IPS DF 4.7 (cell line): ENCODE measurements around the gene SLC23A1.
"Not testable (repeated sequence)": the region's sequence is repeated elsewhere in the genome, so short reads cannot be mapped to it uniquely, and the experiment has no call there.

Source experiments
- DNase-seq: peaks from one replicate; pipeline ENCODE4 v3.0.0-alpha.2; 2013; ENCODE audit warnings: low spot score; ENCODE audit errors: extremely low read depth

SLC23A1 gene

DNA sequence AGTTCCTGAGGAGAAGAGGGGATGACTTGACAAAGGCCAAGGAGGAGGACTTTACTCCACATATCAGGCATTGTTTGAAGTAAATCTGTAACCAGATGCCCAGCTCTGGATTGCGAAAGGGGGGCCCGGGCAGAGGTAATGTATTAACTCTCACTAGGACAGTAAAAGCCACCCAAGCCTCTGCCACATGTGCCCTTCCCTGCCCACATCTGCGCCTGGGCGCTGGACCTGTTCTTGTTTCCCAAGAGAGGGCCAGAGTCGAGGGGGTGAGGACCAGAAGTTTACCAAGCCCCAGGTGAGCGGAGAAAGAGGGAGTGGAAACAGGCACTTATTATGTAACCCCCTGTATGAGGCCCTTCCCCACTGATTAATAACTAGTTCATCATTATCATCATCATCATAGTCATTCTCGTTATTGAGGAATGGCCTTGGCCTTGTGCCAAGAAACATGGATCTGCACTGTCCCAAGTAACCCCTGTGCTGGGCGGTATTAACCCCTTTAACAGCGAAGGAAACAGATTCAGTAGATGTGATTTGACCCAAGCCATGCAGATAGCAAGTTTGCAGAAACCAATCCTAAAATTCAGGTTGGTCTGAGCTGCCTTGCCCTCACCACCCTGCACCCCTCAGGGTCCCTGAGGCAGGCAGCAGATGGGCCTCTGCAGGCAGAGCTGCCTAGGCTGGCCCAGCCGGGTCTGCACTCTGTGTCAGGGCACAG, at the start of gene SLC23A1:
Gene SLC23A1, minus strand, starts transcription at position 23 of the 718 bp plus-strand sequence. CDS start 44 bp downstream, outside the sequence.
- no peak for DNase-seq

DNA sequence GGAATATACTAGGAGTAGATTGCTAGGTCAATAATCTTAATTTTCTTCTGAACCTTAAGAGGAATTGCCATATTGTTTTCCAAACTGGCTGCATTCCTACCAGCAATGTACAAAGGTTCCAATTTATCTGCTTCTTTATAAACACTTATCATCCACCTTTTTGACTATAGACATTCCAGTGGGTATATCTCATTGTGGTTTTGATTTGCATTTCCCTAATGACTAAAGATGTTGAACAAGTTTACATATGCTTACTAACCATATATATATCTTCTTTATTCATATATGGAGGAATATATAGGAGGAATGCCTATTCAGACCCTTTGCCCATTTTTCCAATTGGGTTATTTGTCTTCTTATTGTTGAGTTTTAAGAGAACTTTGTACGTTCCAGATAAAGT, 48.6 kb upstream of the SLC23A1 start:
- no peak for DNase-seq

DNA sequence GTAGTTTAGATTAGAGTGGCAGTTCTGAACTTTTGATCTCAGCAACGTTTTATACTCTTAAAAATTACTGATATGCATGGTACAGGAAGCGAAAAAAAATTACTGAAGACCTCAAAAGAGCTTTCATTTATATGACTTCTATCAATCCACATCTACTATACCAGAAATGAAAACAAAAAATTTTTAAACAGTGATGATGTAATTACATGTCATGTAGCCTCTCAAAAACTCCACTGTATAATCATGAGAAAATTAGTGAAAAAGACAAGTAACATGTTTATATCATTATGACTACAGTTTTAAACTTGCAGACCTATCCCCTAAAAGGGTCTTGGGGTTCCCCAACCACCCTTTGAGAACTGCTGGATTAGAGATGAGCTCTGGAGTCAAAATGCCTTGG, 46.9 kb upstream of the SLC23A1 start:
- DNase-seq, result no peak

DNA sequence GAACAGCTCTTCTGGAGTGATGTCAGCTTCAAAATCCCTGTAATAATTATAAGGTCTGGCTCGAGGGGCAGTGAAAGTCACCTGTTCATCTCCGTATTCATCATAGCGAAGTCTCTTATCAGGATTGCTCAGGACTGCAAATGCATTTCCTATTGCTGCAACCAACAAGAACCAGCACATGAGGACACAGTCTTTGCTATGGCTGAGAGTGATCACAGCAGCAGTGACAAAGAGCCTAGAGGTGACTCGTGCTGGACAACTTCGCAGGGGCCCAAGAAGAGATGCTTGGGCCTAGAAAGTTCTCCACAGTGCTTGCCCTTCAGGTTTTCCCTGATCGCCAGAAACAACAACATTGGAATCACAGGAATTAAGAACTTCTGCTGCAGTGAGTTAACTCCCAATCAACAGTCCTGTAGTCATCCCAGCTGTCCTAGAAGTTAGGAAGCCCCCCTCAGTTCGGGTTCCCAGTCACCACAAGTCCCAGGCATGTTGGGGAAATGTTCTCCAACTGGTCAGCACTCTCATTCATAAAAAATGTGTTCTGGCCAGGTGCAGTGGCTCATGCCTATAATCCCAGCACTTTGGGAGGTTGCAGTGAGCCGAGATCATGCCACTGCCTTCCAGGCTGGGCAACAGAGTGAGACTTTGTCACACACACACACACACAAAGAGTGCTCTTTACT, 43.2 kb upstream of the SLC23A1 start:
- no peak for DNase-seq

DNA sequence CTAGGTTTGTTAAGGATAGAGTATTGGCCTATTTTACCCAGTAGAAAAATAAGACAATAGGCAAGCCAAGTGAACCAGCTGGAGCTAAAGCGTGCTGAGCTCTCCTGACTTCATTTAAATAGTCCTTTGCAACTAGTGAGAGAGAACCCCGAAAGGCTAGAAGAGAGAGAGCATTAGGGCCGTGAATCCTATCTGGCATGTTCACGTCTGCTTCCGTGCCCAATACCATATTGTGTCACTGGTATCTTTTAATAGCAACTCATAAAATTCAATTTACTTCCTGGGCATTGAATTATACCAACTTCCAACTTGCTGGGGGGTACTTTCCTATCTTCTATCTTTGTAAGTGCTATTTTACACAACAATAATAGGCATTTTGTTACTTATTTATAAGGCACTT, 42.4 kb upstream of the SLC23A1 start:
- DNase-seq, result no peak

DNA sequence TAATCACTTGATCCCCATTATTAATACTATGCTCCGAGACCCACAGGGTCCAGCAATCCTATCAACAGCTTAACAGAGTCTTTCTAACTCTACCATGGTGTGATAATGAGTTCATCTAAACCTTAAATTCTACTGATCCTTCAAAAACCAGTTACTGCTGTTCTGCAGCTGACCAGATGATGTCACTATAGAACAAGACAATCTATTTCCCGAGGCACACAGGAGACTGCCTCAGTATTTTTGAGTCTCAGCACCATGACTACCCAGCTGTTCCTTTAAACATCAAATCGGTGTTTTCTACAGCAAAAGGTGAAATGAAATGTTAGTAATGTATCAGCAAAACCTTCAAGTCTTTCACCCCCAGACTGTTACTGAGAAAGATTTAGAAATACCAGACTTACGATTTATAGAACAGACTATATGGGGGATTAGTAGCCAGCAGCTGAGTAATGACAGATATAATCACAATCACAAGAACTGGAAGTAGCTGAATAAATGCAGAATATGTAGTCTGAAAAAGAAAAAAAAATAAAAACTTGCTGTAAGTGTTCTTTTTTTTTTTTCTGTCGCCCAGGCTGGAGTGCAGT, 39.3 kb upstream of the SLC23A1 start:
- peak; percentile 38 for DNase-seq

DNA sequence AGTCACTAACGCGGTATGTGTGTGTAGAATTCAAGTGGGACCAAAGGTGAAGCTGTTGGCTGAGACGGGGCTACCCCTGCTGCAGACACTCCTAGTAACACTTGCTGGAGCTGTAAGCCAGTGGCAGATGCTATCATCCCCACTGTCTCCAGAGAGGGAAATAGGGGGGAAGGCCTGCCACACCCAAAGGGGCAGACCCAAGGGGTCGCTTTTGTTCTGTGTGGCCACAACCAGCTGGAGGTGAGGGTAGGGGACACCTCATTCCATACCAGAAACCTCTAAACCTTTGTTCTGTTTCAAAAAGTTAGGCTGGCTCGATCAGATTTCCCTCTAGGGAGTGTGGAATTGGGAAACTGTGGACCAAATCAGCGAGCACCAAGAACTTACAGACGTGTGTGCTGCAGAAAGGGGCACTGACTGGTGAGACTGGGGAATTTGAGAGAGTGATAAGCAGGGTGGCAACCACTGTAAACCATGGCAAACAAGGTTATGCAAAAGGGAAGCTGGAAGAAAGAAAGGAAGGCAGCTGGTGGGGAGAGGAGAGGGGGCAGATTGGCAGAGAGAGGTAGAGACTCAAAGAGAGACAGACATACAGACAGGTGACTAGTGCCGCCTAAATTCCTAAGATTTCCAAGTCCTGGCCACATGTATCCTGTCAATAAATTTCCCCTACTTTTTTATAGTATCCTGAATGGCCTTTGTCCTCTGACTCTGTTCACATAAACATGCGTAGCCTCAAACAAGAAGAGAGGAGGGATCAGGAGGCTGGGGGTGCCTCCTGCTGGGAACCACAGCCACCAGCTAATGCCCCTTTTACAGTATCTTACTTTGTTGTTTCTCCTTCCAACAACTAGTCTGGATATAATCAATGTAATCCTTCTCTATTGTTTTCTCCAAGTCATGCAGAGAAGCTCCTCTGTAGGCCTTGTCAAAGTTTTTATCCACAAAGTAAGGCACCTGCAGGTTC, 36.4 kb upstream of the SLC23A1 start:
- DNase-seq, result no peak

DNA sequence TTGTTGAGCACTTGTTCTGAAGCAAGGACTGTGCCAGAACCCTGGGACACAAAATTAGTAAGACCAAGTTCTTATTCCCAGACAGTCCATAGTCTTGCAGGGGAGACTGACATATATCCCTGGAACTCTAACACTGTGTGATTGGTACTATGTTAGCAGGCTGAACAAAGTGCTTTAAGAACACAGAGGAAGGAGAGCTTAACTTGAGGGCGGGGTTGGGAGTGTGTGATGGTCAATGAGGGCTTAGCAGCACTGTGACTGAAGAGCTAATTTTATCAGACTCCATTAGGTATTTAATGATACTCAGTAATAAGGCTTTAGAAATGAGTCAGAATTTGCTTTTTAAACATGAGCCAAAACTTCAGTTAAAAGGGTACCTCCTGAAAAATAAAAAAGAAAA, 35.7 kb upstream of the SLC23A1 start:
- DNase-seq, result no peak

DNA sequence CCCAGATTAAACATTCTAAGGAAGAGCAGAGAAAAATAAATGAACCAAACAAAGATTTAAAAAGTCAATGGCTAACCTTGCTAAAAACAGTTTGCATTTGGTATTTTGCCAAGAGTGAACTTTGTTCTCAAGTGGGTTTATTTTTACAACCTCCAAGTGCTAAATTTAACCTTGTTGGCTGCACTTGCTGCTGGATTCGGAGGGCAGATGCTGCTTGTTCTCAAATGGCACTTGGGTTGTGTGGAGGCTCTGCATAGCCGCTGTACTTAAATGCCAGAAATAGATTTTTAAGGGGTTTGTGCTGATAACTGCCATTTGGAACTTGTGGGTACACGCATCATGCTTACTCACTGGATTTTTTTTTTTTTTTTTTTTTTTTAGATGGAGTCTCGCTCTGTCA, 34.1 kb upstream of the SLC23A1 start:
- DNase-seq, result no peak

DNA sequence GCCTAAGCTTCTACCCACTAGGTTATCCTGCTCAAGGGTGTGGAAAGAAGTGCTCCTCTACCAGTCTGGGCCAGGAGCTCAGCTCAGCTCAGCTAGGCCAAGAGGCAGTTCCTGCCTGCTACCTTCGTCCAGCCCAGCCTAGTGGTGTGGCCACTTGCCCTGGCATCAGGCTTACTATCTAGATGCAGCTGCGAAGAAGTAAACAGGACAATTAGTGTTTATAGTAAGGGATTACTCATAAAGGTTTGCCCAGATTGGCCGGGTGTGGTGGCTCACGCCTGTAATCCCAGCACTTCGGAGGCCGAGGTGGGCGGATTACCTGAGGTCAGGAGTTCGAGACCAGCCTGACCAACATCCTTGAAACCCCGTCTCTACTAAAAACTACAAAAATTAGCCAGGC, 33.6 kb upstream of the SLC23A1 start:
- no peak for DNase-seq

DNA sequence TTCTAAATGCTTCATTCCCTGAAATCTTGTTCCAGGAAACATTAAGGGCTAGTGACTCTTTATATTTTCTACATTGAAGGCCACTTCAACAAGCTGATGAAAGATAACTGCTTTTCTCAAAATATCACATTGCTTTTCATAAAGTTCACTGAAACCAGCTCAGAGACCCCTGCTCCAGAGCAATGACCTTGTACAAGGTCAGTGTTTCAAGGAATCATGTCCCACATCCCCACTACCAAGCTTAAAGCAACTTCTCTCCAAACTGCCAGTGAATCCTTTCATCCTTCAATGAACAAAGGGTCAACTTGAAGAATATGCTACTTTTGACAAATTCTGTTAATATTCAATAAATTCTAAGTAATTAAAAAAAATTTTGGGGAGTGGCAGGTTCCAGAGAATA, 32.8 kb upstream of the SLC23A1 start:
- DNase-seq, result no peak

DNA sequence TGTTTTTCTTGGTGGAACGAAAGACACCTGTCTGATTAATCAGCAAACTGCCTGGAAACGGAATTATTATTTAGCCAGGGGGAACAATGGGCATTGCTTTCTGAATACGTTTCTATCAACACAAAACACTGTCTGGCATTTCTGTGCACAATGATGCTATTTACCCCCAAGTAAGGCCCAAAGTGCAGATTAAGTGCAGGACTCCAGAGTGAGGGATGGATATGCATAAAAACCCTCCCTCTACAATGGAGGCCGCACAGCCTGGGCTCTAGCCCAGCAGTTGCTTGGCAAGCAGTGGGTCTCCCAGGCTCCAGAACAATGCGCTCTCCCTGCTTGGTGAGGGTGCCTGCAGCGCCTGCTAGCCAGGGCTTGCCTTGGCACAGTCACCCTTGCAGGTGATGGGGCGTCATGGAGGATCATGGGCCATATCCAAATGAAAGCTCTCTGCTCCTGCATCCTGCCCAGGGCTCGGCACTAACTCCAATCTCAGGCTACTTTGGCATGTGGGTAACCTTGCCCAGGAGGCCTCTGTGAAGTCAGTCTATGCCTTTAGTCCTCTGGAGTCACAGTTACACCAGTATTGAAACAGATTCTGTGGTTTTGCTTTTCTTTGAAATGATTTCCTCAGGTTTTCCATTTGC, 32.2 kb upstream of the SLC23A1 start:
- no peak for DNase-seq

DNA sequence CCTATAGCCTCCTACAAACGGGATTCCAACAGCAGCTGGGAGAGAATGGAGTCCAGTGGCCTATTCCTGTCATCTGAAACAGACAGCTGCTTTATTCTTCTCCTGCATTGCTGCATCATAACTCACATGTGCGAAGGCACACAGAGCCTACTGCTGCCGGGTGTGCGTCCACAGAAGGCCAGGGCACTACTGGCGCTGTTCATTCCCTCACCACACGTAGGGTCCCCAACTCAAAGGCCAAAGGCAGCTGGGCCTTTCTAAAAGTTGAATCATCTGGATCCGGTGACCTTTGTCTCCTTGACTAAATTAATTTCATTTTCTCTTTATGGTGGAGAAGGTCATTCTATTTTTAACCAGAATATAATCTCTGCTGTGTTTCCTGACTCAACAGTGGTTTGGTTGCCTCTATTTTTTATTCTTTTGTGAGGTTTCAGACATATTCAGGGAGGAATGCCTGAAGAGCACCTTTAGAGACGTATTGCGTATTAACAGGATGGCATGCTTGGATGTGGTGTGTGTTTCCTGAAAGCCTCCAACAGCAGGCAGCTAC, 31.6 kb upstream of the SLC23A1 start:
- DNase-seq, result no peak

DNA sequence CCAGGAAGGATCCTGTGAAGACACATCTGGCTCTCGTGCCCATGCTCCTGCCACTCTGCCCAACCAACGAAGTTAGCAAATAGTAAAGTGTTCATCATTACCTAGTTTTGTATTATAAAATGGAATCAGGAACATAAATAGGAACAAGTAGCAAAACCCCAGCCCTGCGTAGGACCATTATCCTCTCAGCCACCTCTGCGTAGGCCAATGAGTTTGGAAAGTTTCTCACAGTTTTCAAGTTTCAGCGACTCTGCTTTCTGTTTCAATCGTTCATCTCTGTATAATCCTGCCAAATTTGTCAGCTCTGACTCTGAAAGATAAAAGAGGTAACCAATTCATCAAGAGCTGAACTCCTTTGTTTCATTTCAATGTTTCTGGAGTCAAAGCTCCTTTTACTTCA, 30.9 kb upstream of the SLC23A1 start:
- no peak for DNase-seq

DNA sequence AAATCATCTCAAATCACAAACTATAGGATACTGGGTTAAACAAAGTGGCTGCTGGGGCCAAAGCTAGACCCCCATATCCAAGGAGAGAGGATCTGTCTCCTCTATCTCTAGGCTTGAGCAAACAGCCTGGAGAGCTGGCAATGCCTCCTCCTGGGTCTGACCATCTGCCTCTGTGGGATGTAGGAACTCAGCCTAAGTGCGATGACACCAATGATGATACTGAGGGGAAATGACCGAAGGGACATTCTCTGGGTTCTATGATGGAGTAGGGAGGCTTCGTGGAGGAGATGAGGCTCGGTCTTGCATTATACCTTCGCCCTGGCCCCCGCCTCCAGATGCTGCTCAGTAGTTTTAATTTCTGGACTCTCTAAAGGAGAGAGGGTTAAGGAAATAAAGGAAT, 30.1 kb upstream of the SLC23A1 start:
- DNase-seq, result no peak

DNA sequence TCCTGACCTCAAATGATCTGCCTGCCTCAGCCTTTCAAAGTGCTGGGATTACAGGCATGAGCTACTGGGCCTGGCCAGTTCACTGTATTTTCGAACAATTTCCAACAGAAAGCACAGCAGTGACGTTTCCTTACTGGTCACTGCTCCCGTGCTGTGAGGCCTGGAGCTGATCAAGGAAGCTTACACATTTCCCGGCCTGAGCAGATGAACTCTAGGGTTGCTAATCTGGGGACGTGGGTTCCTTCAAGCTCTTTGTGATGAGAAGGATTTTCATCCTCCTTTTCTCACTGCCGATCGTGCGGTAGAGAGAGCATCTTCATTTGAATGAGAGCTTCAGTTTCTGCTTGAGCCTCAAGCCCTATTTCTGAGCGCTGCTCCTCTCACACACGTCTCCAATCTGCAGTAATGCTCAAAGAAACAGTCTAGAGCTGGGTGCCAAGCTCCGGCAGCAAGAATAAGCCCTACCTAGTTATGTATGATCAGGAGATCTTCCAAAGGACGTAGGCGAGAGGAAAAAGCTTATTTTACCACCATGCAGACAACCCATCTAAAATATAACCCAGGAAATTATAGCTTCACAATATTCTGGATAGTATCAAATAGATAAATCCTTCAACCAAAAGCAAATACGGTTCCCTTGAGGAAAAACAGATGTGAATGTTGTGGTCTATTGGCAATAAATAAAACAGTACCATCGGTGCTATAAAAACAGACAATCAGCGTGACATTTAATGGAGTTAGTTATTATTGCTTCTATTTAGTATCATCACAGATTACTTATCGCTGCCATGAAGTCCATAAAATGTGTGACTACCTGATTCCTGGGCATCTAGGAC, 28.1 kb upstream of the SLC23A1 start:
- DNase-seq, result no peak

DNA sequence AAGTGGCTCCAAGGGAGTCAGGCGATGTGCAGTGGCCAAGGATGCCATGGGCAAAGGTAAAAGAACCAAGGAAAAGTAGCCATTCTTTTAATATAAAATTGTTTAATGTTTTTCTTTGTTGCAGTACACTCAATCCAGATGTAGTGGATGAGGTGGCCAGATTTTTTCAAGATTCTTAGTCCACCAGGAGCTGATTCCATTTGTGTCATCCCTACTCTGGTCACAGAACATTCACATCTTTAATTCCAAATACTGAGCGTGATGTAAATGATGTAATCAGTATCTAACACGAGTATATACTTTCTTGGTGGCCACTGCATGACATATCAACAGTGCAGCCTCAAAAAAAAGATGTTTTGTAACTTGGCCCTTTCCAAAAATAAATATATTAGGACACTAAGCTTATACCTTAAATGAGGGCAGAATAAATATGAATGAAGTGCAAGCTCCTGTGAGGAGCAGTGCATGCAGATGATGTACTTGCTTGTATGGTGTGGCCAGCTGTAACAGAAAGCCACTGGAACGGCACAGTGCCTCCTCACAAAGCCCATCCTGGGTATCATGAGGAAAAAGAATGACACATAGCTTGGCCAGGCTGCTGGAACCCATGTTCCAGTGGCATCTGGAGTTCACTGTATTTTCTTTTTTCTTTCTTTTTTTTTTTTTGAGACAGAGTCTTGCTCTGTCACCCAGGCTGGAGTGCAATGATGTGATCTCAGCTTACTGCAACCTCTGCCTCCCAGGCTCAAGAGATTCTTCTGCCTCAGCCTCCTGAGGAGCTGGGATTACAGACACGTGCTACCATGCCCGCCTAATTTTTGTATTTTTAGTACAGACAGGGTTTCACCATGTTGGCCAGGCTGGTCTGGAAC, 27.3 kb upstream of the SLC23A1 start:
- no peak for DNase-seq

DNA sequence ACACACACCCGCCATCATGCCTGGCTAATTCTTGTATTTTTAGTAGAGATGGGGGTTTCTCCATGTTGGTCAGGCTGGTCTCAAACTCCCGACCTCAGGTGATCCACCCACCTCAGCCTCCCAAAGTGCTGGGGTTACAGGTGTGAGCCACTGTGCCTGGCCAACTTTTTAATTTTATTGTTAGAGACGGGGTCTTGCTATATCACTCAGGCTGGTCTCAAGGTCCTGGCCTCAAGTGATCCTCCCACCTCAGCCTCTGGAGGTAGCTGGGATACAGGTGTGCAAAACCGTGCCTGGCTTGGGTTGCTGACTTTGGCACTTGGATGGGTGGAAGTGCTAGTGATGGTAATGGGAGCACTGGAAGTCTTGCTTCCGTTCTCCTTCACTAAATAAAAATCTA, 26.0 kb upstream of the SLC23A1 start:
- not testable (repeated sequence) for DNase-seq

DNA sequence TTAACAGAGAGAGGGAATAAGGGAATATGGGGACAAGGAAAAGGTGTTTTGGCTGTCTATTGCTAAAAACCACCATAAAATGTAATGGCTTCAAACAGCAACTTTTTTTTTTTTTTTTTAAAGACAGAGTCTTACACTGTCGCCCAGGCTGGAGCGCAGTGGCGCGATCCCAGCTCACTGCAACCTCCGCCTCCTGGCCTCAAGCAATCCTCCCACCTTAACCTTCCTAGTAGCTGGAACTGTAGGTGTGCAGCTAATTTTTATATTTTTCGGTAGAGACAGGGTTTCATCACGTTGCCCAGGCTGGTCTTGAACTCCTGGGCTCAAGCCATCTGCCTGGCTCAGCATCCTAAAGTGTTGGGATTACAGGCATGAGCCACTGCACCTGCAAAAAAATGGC, 25.1 kb upstream of the SLC23A1 start:
- DNase-seq, result no peak
